H9 (cell line): ENCODE data around the gene ATP2C1. TPM values are rescaled to one million over a fixed set of nuclear protein-coding genes. Genes with fewer than 3 reads are reported as not detected.
A peak's percentile ranks its signal among the peaks of the same experiment; 100 is the strongest.

Experiments used
- DNase-seq: peaks from one replicate; pipeline ENCODE4 v3.0.0-alpha.2; 2017
- H2AFZ ChIP-seq: one replicate; pipeline ENCODE4 v1.6.1; 2013; ENCODE audit warnings: mild to moderate bottlenecking, low read length, control low read depth, moderate library complexity
- H2AK5ac ChIP-seq: 2 replicates; pipeline ENCODE4 v1.6.1; 2013; ENCODE audit warnings: low read length, control low read depth, mixed read lengths; ENCODE audit not compliant: insufficient read length
- H2BK120ac ChIP-seq: one replicate; pipeline ENCODE4 v1.6.1; 2013; ENCODE audit warnings: low read depth, mild to moderate bottlenecking, low read length, control low read depth, inconsistent platforms; ENCODE audit not compliant: poor library complexity, severe bottlenecking
- H2BK12ac ChIP-seq: 2 replicates; pipeline ENCODE4 v1.6.1; 2013; ENCODE audit warnings: low read length, control low read depth, mixed read lengths, low read depth; ENCODE audit not compliant: insufficient read length
- H2BK15ac ChIP-seq: 2 replicates; pipeline ENCODE4 v1.6.1; 2013; ENCODE audit warnings: low read depth, low read length, control low read depth
- H2BK20ac ChIP-seq: one replicate; pipeline ENCODE4 v1.6.1; 2013; ENCODE audit warnings: low read depth, mild to moderate bottlenecking, low read length, control low read depth, inconsistent platforms; ENCODE audit not compliant: poor library complexity, severe bottlenecking
- H2BK5ac ChIP-seq: 2 replicates; pipeline ENCODE4 v1.6.1; 2013; ENCODE audit warnings: low read length, control low read depth, mixed read lengths; ENCODE audit not compliant: insufficient read length
- H3K14ac ChIP-seq: 2 replicates; pipeline ENCODE4 v1.6.1; 2013; ENCODE audit warnings: low read length, control low read depth; ENCODE audit not compliant: insufficient read depth
- H3K18ac ChIP-seq: 2 replicates; pipeline ENCODE4 v1.6.1; 2013; ENCODE audit warnings: low read depth, mild to moderate bottlenecking, mixed read lengths, low read length, control low read depth; ENCODE audit not compliant: insufficient read length
- H3K23ac ChIP-seq: 2 replicates; pipeline ENCODE4 v1.6.1; 2013; ENCODE audit warnings: low read length, control low read depth, mixed read lengths, low read depth; ENCODE audit not compliant: insufficient read length
- H3K23me2 ChIP-seq: 2 replicates; pipeline ENCODE4 v1.6.1; 2013; ENCODE audit warnings: low read depth, mild to moderate bottlenecking, mixed read lengths, low read length, control low read depth; ENCODE audit not compliant: insufficient read length, poor library complexity, severe bottlenecking
- H3K27ac ChIP-seq: 2 replicates; pipeline ENCODE4 v1.5.1; 2013; ENCODE audit warnings: low read length, control low read depth, mixed read lengths, low read depth; ENCODE audit not compliant: insufficient read length
- H3K27me3 ChIP-seq: 2 replicates; pipeline ENCODE4 v1.6.1; 2013; ENCODE audit warnings: low read length, control low read depth, inconsistent platforms; ENCODE audit not compliant: insufficient read depth
- H3K4ac ChIP-seq: 2 replicates; pipeline ENCODE4 v1.6.1; 2013; ENCODE audit warnings: low read depth, mild to moderate bottlenecking, control low read depth, inconsistent platforms, low read length, moderate library complexity
- H3K4me1 ChIP-seq: 2 replicates; pipeline ENCODE4 v1.6.1; 2013; ENCODE audit warnings: low read length, control low read depth, inconsistent platforms; ENCODE audit not compliant: insufficient read depth
- H3K4me2 ChIP-seq: 2 replicates; pipeline ENCODE4 v1.6.1; 2013; ENCODE audit warnings: low read length, control low read depth, mixed read lengths; ENCODE audit not compliant: insufficient read length, insufficient read depth
- H3K56ac ChIP-seq: 2 replicates; pipeline ENCODE4 v1.6.1; 2013; ENCODE audit warnings: low read depth, mild to moderate bottlenecking, mixed read lengths, low read length, control low read depth; ENCODE audit not compliant: insufficient read length
- H3K79me1 ChIP-seq: 2 replicates; pipeline ENCODE4 v1.6.1; 2013; ENCODE audit warnings: low read depth, mild to moderate bottlenecking, moderate library complexity, low read length, control low read depth, inconsistent platforms; ENCODE audit not compliant: insufficient read depth, poor library complexity, severe bottlenecking
- H3K79me2 ChIP-seq: 2 replicates; pipeline ENCODE4 v1.6.1; 2013; ENCODE audit warnings: low read length, control low read depth, inconsistent platforms; ENCODE audit not compliant: insufficient read depth
- H3K9ac ChIP-seq: 2 replicates; pipeline ENCODE4 v1.6.1; 2013; ENCODE audit warnings: low read length, control low read depth, mixed read lengths; ENCODE audit not compliant: insufficient read length; ENCODE audit errors: extremely low read depth
- H3K9me3 ChIP-seq: one replicate; pipeline ENCODE4 v1.6.1; 2013; ENCODE audit warnings: low read depth, low read length, inconsistent platforms; ENCODE audit not compliant: control insufficient read depth
- H3T11ph ChIP-seq: one replicate; pipeline ENCODE4 v1.6.1; 2013; ENCODE audit warnings: mild to moderate bottlenecking, low read length, control low read depth, inconsistent platforms
- H4K20me1 ChIP-seq: one replicate; pipeline ENCODE4 v1.6.1; 2013; ENCODE audit not compliant: control insufficient read depth, insufficient read length, insufficient read depth
- H4K5ac ChIP-seq: 2 replicates; pipeline ENCODE4 v1.6.1; 2013; ENCODE audit warnings: low read depth, mild to moderate bottlenecking, mixed read lengths, low read length, control low read depth; ENCODE audit not compliant: insufficient read length
- H4K8ac ChIP-seq: replicated peaks from 2 replicates; pipeline ENCODE4 v1.6.1; 2013; ENCODE audit warnings: low read length, control low read depth, mixed read lengths, low read depth; ENCODE audit not compliant: insufficient read length
- H4K91ac ChIP-seq: 2 replicates; pipeline ENCODE4 v1.6.1; 2013; ENCODE audit warnings: low read depth, mild to moderate bottlenecking, moderate library complexity, mixed read lengths, low read length, control low read depth; ENCODE audit not compliant: insufficient read length
- H3K27ac Mint-ChIP-seq, 3 experiments: 2 replicates in 2 of 3; 3 replicates in 1 of 3; pipeline ENCODE4 v1.8.0; 2020 to 2021; ENCODE audit warnings: mixed read lengths in 3 of 3, mild to moderate bottlenecking in 1 of 3, moderate library complexity in 1 of 3
- H3K27me3 Mint-ChIP-seq: 2 replicates; pipeline ENCODE4 v1.8.0; 2021; ENCODE audit warnings: low read depth, mild to moderate bottlenecking, moderate library complexity, mixed read lengths
- H3K36me3 Mint-ChIP-seq, 3 experiments: 2 replicates in 2 of 3; 3 replicates in 1 of 3; pipeline ENCODE4 v1.8.0; 2020 to 2021; ENCODE audit warnings: low read depth in 3 of 3, mixed read lengths in 3 of 3; ENCODE audit not compliant: insufficient read depth in 1 of 3
- H3K4me1 Mint-ChIP-seq, 2 experiments: 2 replicates each; pipeline ENCODE4 v1.8.0; 2020; ENCODE audit warnings: mixed read lengths in 2 of 2
- H3K4me3 Mint-ChIP-seq, 2 experiments: 2 replicates in 1 of 2; 3 replicates in 1 of 2; pipeline ENCODE4 v1.8.0; 2020 to 2021; ENCODE audit warnings: mild to moderate bottlenecking in 2 of 2, mixed read lengths in 2 of 2, moderate library complexity in 1 of 2
- H3K9me3 Mint-ChIP-seq, 2 experiments: 2 replicates in 1 of 2; 3 replicates in 1 of 2; pipeline ENCODE4 v1.8.0; 2020; ENCODE audit warnings: mild to moderate bottlenecking in 2 of 2, mixed read lengths in 2 of 2, moderate library complexity in 1 of 2
- WGBS: extraction: QIAGEN DNeasy Blood & Tissue Kit; methylation state at CpG from one replicate; pipeline ENCODE4 v1.1.7; 2013; ENCODE audit warnings: missing lambda C conversion rate, low lambda C conversion rate, mixed read lengths; ENCODE audit not compliant: insufficient read length; ENCODE audit errors: extremely low coverage; 5-methylcytosine and 5-hydroxymethylcytosine counted together
- total RNA-seq: library from RNA; stranded (reverse); gene quantifications from 2 replicates; pipeline ENCODE4 v1.2.1, GENCODE V29; 2021
- TF ChIP-seq, protein P1 (sequence below): fragments of 200-600 bp; sonication (generic); conservative IDR thresholded peaks from 3 replicates; pipeline ENCODE4 v1.8.0; 2021; ENCODE audit warnings: antibody characterized with exemption, mild to moderate bottlenecking

ATP2C1 gene
- total RNA-seq, 1 experiment from 2014 or later: 65.5 TPM

DNA sequence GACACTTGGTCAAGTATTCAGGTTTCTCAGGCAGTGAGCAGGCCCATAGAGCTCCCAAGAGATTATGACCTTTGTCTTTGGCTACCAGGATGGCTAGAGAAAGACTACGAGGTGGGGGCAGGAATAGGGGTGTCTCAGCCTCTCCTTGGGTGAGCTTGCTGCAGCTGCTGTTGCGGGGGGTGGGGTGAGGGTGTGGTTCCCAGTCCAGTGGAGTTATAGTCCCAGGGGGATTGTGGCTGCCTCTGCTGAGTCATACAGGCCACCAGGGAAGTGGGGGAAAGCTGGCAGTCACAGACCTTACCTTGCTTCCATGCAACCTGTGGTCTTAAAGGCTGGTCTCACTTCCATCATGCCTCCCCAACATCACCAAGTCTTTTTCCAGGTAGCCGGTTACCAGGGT, 31.7 kb downstream of the ATP2C1 start:
- no peak for DNase-seq
- peaks cover 12 to 20% of the 10 kb centered on the region in 2 experiments for H3K9me3 Mint-ChIP-seq
- Histone ChIP-seq H2BK20ac (no peak overlapping the region), H2BK5ac (no peak overlapping the region), H3K18ac (no peak overlapping the region), H3K79me1 (peaks cover 12% of the 10 kb centered on the region), H3K9ac (no peak overlapping the region), H2BK15ac (no peak overlapping the region), H3K79me2 (peaks cover 20% of the 10 kb centered on the region), H2BK120ac (no peak overlapping the region), H4K91ac (no peak overlapping the region), H4K8ac (no peak overlapping the region), H2AK5ac (no peak overlapping the region), H4K20me1 (no peaks in the 10 kb centered on the region), H3K4me1 (no peaks in the 10 kb centered on the region), H3K23me2 (no peaks in the 10 kb centered on the region), H2AFZ (no peak overlapping the region), H3T11ph (no peak overlapping the region), H3K4ac (no peak overlapping the region), H3K27me3 (no peaks in the 10 kb centered on the region), H3K9me3 (no peaks in the 10 kb centered on the region), H3K23ac (no peak overlapping the region), H3K27ac (no peak overlapping the region), H3K14ac (no peak overlapping the region), H2BK12ac (no peak overlapping the region), H4K5ac (no peak overlapping the region), H3K4me2 (no peak overlapping the region), H3K56ac (no peak overlapping the region)
- H3K27me3 Mint-ChIP-seq: no peaks in the 10 kb centered on the region
- peak overlapping the region in 2 of 3 experiments; percentile 49 to 95; a peak in 2 of 7 replicates for H3K27ac Mint-ChIP-seq
- H3K36me3 Mint-ChIP-seq: peaks cover 10 to 31% (median 14%) of the 10 kb centered on the region in 3 experiments
- WGBS: no CpG with 5 or more reads among the region's 3 CpGs
- H3K4me1 Mint-ChIP-seq: peaks cover 12 to 17% of the 10 kb centered on the region in 2 experiments
- H3K4me3 Mint-ChIP-seq: no peak overlapping the region
- TF ChIP-seq, protein P1, sequence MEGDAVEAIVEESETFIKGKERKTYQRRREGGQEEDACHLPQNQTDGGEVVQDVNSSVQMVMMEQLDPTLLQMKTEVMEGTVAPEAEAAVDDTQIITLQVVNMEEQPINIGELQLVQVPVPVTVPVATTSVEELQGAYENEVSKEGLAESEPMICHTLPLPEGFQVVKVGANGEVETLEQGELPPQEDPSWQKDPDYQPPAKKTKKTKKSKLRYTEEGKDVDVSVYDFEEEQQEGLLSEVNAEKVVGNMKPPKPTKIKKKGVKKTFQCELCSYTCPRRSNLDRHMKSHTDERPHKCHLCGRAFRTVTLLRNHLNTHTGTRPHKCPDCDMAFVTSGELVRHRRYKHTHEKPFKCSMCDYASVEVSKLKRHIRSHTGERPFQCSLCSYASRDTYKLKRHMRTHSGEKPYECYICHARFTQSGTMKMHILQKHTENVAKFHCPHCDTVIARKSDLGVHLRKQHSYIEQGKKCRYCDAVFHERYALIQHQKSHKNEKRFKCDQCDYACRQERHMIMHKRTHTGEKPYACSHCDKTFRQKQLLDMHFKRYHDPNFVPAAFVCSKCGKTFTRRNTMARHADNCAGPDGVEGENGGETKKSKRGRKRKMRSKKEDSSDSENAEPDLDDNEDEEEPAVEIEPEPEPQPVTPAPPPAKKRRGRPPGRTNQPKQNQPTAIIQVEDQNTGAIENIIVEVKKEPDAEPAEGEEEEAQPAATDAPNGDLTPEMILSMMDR: no peak
